Left ventricle myocardium inferior (tissue), 1 donor: ENCODE results near the gene EID2. TPM values are rescaled to one million over a fixed set of nuclear protein-coding genes. Genes with fewer than 3 reads are reported as not detected.

Experiments
- DNase-seq: peaks from one replicate; pipeline ENCODE4 v3.0.0-alpha.2; 2020
- H3K27ac ChIP-seq: fragments of 200-600 bp; replicated peaks from 2 replicates; pipeline ENCODE4 v1.8.0; 2021
- H3K27me3 ChIP-seq: fragments of 200-600 bp; 2 replicates; pipeline ENCODE4 v1.8.0; 2021; ENCODE audit warnings: low read depth
- H3K36me3 ChIP-seq: fragments of 200-600 bp; 2 replicates; pipeline ENCODE4 v1.8.0; 2021
- H3K4me1 ChIP-seq: fragments of 200-600 bp; 2 replicates; pipeline ENCODE4 v1.8.0; 2021
- H3K4me3 ChIP-seq: fragments of 200-600 bp; 2 replicates; pipeline ENCODE4 v1.8.0; 2021; ENCODE audit warnings: mild to moderate bottlenecking, moderate library complexity
- H3K9me3 ChIP-seq: fragments of 200-600 bp; replicated peaks from 2 replicates; pipeline ENCODE4 v1.8.0; 2021
- intact Hi-C: fragments of 100-400 bp; cut with micrococcal nuclease; formaldehyde crosslinking; loops from one replicate; pipeline ENCODE4 v1.11.0; 2022
- total RNA-seq: library from RNA; stranded (reverse); fragmentation: NEBNext Ultra II Directional; extraction: Animal tissue kit (Norgen Biotek cat#: 25700); gene quantifications from one replicate; pipeline ENCODE4 v1.2.1, GENCODE V29; 2021
- TF ChIP-seq, protein P1 (sequence below): fragments of 200-600 bp; IDR thresholded peaks from 2 replicates; pipeline ENCODE4 v1.8.0; 2021; ENCODE audit warnings: antibody characterized with exemption, mild to moderate bottlenecking, borderline replicate concordance
- donor health status: DM: no; HTN: yes; CAD: no; lungs with severe emphysema.

EID2 gene
- total RNA-seq, 1 donor from 2014 or later, result 9.8 TPM

DNA sequence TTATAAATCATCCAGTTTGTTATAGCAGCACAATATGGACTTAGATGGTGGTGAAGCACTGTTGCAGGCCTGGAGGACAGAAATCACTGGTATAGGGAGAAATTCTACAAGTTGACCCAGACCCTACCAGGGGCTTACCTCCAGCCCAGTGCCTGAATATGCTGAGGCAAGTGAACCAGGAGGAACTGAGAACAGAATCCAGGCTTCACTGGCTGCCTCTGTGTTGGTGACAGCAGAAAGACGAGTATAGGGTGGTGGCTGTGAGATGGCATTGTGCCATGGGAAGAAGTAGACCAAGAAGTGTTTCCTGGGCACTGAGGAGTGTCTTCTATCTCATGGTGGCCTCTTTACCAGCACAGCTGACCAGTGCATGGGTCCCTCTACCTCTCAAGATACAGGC, 15.9 kb upstream of the EID2 start:
- Histone ChIP-seq H3K27me3 (peaks cover 27% of the 10 kb centered on the region), H3K27ac (no peak overlapping the region), H3K4me3 (no peak overlapping the region), H3K36me3 (no peaks in the 10 kb centered on the region), H3K9me3 (no peaks in the 10 kb centered on the region), H3K4me1 (peaks cover 8% of the 10 kb centered on the region)
- TF ChIP-seq, protein P1, sequence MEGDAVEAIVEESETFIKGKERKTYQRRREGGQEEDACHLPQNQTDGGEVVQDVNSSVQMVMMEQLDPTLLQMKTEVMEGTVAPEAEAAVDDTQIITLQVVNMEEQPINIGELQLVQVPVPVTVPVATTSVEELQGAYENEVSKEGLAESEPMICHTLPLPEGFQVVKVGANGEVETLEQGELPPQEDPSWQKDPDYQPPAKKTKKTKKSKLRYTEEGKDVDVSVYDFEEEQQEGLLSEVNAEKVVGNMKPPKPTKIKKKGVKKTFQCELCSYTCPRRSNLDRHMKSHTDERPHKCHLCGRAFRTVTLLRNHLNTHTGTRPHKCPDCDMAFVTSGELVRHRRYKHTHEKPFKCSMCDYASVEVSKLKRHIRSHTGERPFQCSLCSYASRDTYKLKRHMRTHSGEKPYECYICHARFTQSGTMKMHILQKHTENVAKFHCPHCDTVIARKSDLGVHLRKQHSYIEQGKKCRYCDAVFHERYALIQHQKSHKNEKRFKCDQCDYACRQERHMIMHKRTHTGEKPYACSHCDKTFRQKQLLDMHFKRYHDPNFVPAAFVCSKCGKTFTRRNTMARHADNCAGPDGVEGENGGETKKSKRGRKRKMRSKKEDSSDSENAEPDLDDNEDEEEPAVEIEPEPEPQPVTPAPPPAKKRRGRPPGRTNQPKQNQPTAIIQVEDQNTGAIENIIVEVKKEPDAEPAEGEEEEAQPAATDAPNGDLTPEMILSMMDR, result no peak
- intact Hi-C loops, result no loop called here
- DNase-seq, result no peak

DNA sequence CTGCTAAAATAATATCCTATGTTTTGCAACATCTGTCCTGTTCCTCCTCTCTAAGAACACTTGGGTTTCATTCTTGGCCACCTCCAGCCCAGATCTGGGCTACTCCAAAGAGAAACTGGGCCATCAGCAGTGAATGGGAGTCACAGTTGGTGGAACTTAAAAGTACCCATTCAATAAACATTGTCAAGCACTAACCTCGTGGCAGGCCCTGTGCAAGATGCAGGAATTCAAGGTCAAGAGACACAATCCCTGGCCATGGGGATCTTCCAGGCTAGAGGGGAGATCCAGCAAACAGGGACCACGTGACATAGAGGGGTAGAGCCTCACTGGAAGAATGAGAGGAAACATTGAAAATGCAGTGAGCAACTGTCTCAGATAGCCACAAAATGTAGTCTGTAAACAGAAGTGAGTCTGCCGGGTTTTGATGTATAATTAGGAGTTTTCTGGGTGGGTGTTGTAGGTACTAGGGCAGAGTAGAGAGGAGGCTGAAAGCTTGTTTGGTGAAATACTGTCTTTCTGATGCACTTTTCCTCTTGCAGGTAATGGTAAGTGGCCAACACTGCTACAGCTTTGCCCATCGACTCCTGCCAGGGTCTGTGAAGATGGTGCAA, 14.8 kb upstream of the EID2 start:
- TF ChIP-seq, protein P1, result no peak
- no peaks in the 10 kb centered on the region for H3K36me3 ChIP-seq
- DNase-seq, result no peak
- H3K9me3 ChIP-seq, result no peaks in the 10 kb centered on the region
- intact Hi-C loops, result no loop called here
- peaks cover 8% of the 10 kb centered on the region for H3K4me1 ChIP-seq
- H3K27ac ChIP-seq, result no peak overlapping the region
- peaks cover 27% of the 10 kb centered on the region for H3K27me3 ChIP-seq
- no peak overlapping the region for H3K4me3 ChIP-seq

- Histone ChIP-seq H3K4me1 (peaks cover 7% of the 10 kb centered on the region), H3K36me3 (no peaks in the 10 kb centered on the region), H3K27ac (no peak overlapping the region), H3K4me3 (no peak overlapping the region), H3K27me3 (peaks cover 27% of the 10 kb centered on the region), H3K9me3 (no peaks in the 10 kb centered on the region)
- no peak for DNase-seq
- intact Hi-C loops, result no loop called here
- TF ChIP-seq, protein P1, result no peak
Measured at GRCh38 chr19:39553082-39553652, 13.2 kb upstream of the EID2 start.

- intact Hi-C loops, result no loop called here
- H3K4me3 ChIP-seq, result no peak overlapping the region
- H3K4me1 ChIP-seq, result no peaks in the 10 kb centered on the region
- no peak overlapping the region for H3K27ac ChIP-seq
- no peaks in the 10 kb centered on the region for H3K9me3 ChIP-seq
- peaks cover 52% of the 10 kb centered on the region for H3K27me3 ChIP-seq
- H3K36me3 ChIP-seq, result no peaks in the 10 kb centered on the region
- DNase-seq, result no peak
- TF ChIP-seq, protein P1, result no peak
Measured at GRCh38 chr19:39550197-39550596, 10.2 kb upstream of the EID2 start.

DNA sequence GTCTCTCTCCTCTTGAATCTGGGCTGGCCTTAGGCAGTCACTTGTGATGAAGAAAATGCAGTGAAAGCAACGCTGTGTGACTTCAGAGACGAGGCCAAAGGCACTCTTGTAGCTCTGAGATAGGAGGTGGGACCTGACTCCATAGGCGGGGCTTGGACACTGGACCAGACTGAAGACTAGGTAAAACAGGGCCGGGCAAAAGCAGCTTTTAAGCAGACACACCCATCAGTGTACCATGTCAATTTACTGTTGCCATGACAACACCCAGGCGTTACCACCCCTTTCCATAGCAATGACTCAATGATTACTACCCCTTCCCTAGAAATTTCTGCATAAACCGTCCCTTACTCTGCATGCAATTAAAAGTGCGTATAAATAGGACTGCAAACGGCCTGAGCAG, 6.6 kb upstream of the EID2 start:
- Histone ChIP-seq H3K9me3 (no peaks in the 10 kb centered on the region), H3K4me3 (no peak overlapping the region), H3K27me3 (peaks cover 26% of the 10 kb centered on the region), H3K36me3 (no peaks in the 10 kb centered on the region), H3K4me1 (no peaks in the 10 kb centered on the region), H3K27ac (no peak overlapping the region)
- TF ChIP-seq, protein P1, result no peak
- DNase-seq, result no peak
- intact Hi-C loops, result no loop called here
